HepG2 (cell line): Measurements from ENCODE around the gene KDM4F. TPM values are rescaled to one million over a fixed set of nuclear protein-coding genes. Genes with fewer than 3 reads are reported as not detected.

ENCODE experiments used
- ARNTL ChIP-seq: sonication (generic); formaldehyde crosslinking; IDR thresholded peaks from 2 replicates; pipeline ENCODE4 v1.4.0; 2020; ENCODE audit warnings: mild to moderate bottlenecking, missing genetic modification reagents
- CREB1 ChIP-seq, 2 experiments: fragments of 450-650 bp in 1 of 2; IDR thresholded peaks; 2 replicates each; pipeline ENCODE4 v1.6.1; 2016 to 2017; ENCODE audit warnings: control low read depth in 1 of 2, mild to moderate bottlenecking in 1 of 2, missing compliant biosample characterization in 1 of 2, missing genetic modification characterization in 1 of 2
- CTCF ChIP-seq: sonication (generic); formaldehyde crosslinking; IDR thresholded peaks from 2 replicates; pipeline ENCODE4 v1.5.0; 2020; ENCODE audit warnings: mild to moderate bottlenecking, missing genetic modification reagents, moderate library complexity
- GPN1 ChIP-seq: sonication (generic); formaldehyde crosslinking; IDR thresholded peaks from 2 replicates; pipeline ENCODE4 v1.5.1; 2020; ENCODE audit warnings: missing genetic modification reagents, borderline replicate concordance
- HIC2 ChIP-seq: sonication (generic); formaldehyde crosslinking; IDR thresholded peaks from 2 replicates; pipeline ENCODE4 v1.9.0; 2022; ENCODE audit warnings: low read depth, missing genetic modification reagents
- JUND ChIP-seq: sonication (generic); formaldehyde crosslinking; IDR thresholded peaks from 2 replicates; pipeline ENCODE4 v1.8.0; 2022; ENCODE audit warnings: mild to moderate bottlenecking, missing genetic modification reagents
- PAF1 ChIP-seq: IDR thresholded peaks from 2 replicates; pipeline ENCODE4 v1.6.1; 2016; ENCODE audit warnings: missing genetic modification reagents, missing compliant biosample characterization
- RNF219 ChIP-seq: sonication (generic); formaldehyde crosslinking; IDR thresholded peaks from 2 replicates; pipeline ENCODE4 v1.5.0; 2020; ENCODE audit warnings: mild to moderate bottlenecking, missing genetic modification reagents
- TBP ChIP-seq: sonication (generic); formaldehyde crosslinking; IDR thresholded peaks from 2 replicates; pipeline ENCODE4 v1.5.0; 2020; ENCODE audit warnings: missing genetic modification reagents
- TEAD2 ChIP-seq: sonication (generic); formaldehyde crosslinking; IDR thresholded peaks from 2 replicates; pipeline ENCODE4 v1.9.0; 2021; ENCODE audit warnings: missing genetic modification reagents
- ZBTB39 ChIP-seq: sonication (generic); formaldehyde crosslinking; IDR thresholded peaks from 2 replicates; pipeline ENCODE4 v1.5.0; 2020; ENCODE audit warnings: missing genetic modification reagents
- ZEB1 ChIP-seq: IDR thresholded peaks from 2 replicates; pipeline ENCODE4 v1.6.1; 2012; ENCODE audit warnings: mild to moderate bottlenecking, low read depth, inconsistent platforms; ENCODE audit not compliant: insufficient replicate concordance
- ZNF136 ChIP-seq: sonication (generic); formaldehyde crosslinking; IDR thresholded peaks from 2 replicates; pipeline ENCODE4 v1.8.1; 2022; ENCODE audit warnings: low read depth, mild to moderate bottlenecking, moderate library complexity, missing genetic modification reagents
- ZNF143 ChIP-seq: sonication (generic); formaldehyde crosslinking; IDR thresholded peaks from 2 replicates; pipeline ENCODE4 v1.4.0; 2020; ENCODE audit warnings: missing genetic modification reagents
- ZNF550 ChIP-seq: sonication (generic); formaldehyde crosslinking; IDR thresholded peaks from 2 replicates; pipeline ENCODE4 v1.4.0; 2020; ENCODE audit warnings: mild to moderate bottlenecking, missing genetic modification reagents, borderline replicate concordance
- ZNF816 ChIP-seq: sonication (generic); formaldehyde crosslinking; IDR thresholded peaks from 2 replicates; pipeline ENCODE4 v1.8.0; 2022; ENCODE audit warnings: missing genetic modification reagents, mild to moderate bottlenecking, borderline replicate concordance
- ZZZ3 ChIP-seq: sonication (generic); formaldehyde crosslinking; IDR thresholded peaks from 2 replicates; pipeline ENCODE4 v1.4.0; 2020; ENCODE audit warnings: missing genetic modification reagents, mild to moderate bottlenecking, borderline replicate concordance
- polyA plus RNA-seq, 8 experiments: library from polyadenylated mRNA; depleted of rRNA in 3 of 8; stranded (reverse) in 7 of 8; unstranded in 1 of 8; fragments of >200 nt; fragmentation: Illumina TruSeq in 4 of 8; extraction: Trizol in 4 of 8; gene quantifications; 2 replicates each; pipeline versions ENCODE4 v1.2.1 to v1.2.3, GENCODE V29; 2011 to 2016; ENCODE audit warnings: low read depth in 4 of 8, missing spikeins in 1 of 8, mixed read lengths in 1 of 8; ENCODE audit not compliant: insufficient read depth in 1 of 8
- total RNA-seq, 5 experiments: library from RNA; depleted of rRNA; stranded (reverse); fragments of >200 nt; fragmentation: Illumina TruSeq; extraction: Trizol; gene quantifications; 2 replicates each; pipeline ENCODE4 v1.2.3, GENCODE V29; 2016; ENCODE audit warnings: low read depth in 1 of 5

KDM4F gene
- total and polyA plus RNA-seq, 2 of the 13 experiments (the other 11 are each of a cell fraction or from before 2014, with no cell fraction given): not detected

- no peak for TF ChIP-seq ZNF816 (CRISPR knock-in tag)
- no peak for TF ChIP-seq ZNF143 (CRISPR knock-in tag)
- TF ChIP-seq CREB1 (IDR thresholded peaks at IDR 0.05): no peak
- no peak for TF ChIP-seq CREB1 (CRISPR knock-in tag; IDR thresholded peaks at IDR 0.05)
- no peak for TF ChIP-seq ZEB1
- TF ChIP-seq HIC2 (CRISPR knock-in tag): no peak
- TF ChIP-seq TEAD2 (CRISPR knock-in tag): no peak
- no peak for TF ChIP-seq ZBTB39 (CRISPR knock-in tag)
- no peak for TF ChIP-seq ZZZ3 (CRISPR knock-in tag)
- 0 out of 2 replicates have a peak, but pooled peaks have one; percentile 7 for TF ChIP-seq CTCF (CRISPR knock-in tag)
- no peak for TF ChIP-seq JUND (CRISPR knock-in tag)
- no peak for TF ChIP-seq PAF1 (CRISPR knock-in tag)
- no peak for TF ChIP-seq TBP
- TF ChIP-seq ARNTL (CRISPR knock-in tag): no peak
- no peak for TF ChIP-seq GPN1 (CRISPR knock-in tag)
- TF ChIP-seq ZNF550 (CRISPR knock-in tag): peak; percentile 28; the same call in 1 of the 2 replicates
- no peak for TF ChIP-seq RNF219 (CRISPR knock-in tag)
- TF ChIP-seq ZNF136 (CRISPR knock-in tag): no peak
Observed at GRCh38 chr11:95089620-95090542, 40.7 kb downstream of the KDM4F start, which contains the start of gene ENDOD1 (continued).
